ENCODE results near the gene GULP1. TPM values are rescaled to one million over a fixed set of nuclear protein-coding genes. Genes with fewer than 3 reads are reported as not detected.

The GULP1 gene
- total and polyA plus RNA-seq, 10 donors: 0.83 to 16.6 (median 6.6) TPM

DNA sequence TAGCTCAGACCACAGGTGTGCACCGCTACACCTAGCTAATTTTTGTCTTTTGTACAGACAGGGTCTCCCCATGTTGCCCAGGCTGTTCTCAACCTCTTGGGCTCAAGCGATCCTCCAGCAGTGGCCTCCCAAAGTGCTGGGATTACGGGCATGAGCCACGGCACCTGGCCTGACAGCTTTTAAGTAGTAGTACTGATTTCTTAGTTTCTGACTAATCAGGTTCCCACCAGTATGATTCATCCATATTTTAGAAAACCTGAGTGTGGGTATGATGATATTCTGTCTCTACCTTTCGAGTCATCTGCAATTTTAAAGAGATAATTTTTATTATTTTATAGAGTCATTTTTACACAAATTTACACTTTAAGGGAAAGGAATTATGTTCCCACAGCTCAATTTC, 46.4 kb upstream of the GULP1 start:
- Histone ChIP-seq H3K27me3 (replicated peaks in 1 of 7) (no peaks in the 10 kb centered on the region), H3K27ac (no peak overlapping the region), H3K4me3 (no peak overlapping the region), H3K9me3 (no peaks in the 10 kb centered on the region), H3K4me1 (no peaks in the 10 kb centered on the region), H3K36me3 (no peaks in the 10 kb centered on the region)
- no peak for DNase-seq
- WGBS, 5 donors: 85 to 92% (median 89%) methylated on average over 5 of the region's 5 CpGs
- intact Hi-C loops (cut with DNase I; ENCODE audit: low total_unique reads): no loop called here
- TF ChIP-seq POLR2AphosphoS5 (IDR thresholded peaks at IDR 0.05) (no peak), POLR2A (IDR thresholded peaks at IDR 0.05) (no peak)
- TF ChIP-seq, protein P1, sequence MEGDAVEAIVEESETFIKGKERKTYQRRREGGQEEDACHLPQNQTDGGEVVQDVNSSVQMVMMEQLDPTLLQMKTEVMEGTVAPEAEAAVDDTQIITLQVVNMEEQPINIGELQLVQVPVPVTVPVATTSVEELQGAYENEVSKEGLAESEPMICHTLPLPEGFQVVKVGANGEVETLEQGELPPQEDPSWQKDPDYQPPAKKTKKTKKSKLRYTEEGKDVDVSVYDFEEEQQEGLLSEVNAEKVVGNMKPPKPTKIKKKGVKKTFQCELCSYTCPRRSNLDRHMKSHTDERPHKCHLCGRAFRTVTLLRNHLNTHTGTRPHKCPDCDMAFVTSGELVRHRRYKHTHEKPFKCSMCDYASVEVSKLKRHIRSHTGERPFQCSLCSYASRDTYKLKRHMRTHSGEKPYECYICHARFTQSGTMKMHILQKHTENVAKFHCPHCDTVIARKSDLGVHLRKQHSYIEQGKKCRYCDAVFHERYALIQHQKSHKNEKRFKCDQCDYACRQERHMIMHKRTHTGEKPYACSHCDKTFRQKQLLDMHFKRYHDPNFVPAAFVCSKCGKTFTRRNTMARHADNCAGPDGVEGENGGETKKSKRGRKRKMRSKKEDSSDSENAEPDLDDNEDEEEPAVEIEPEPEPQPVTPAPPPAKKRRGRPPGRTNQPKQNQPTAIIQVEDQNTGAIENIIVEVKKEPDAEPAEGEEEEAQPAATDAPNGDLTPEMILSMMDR (IDR thresholded peaks at IDR 0.05 in 8 of 11, conservative IDR thresholded peaks at IDR 0.05 in 3 of 11): no peak

DNA sequence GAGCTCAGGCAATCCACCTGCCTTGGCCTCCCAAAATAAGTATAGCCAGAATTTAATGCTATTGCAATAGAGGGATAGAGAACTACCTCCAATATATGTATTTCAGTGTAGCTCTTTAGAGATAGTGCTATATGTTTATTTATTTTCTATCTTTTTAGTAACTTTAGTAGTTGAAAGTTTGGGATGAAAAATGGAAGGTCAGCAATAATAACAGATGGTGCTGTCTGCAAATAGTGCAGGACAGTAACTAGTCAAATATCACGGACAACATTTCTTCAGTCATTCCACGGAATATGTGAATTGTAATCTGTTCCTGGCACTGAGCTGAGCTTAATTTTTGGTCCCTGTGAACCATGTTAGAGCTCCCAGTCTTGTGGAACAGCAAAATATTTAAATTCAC, 43.2 kb upstream of the GULP1 start:
- no peak overlapping the region for H3K4me3 ChIP-seq
- H3K36me3 ChIP-seq: no peaks in the 10 kb centered on the region
- no peaks in the 10 kb centered on the region for H3K4me1 ChIP-seq
- intact Hi-C loops (cut with DNase I; ENCODE audit: low total_unique reads): no loop called here
- no peak overlapping the region for H3K27ac ChIP-seq
- H3K9me3 ChIP-seq: peaks cover 0 to 11% (median 2%) of the 10 kb centered on the region in 8 donors
- no peak for DNase-seq
- TF ChIP-seq POLR2AphosphoS5 (IDR thresholded peaks at IDR 0.05) (no peak), POLR2A (IDR thresholded peaks at IDR 0.05) (no peak)
- TF ChIP-seq, protein P1 (IDR thresholded peaks at IDR 0.05 in 8 of 11, conservative IDR thresholded peaks at IDR 0.05 in 3 of 11): no peak
- H3K27me3 ChIP-seq (replicated peaks in 1 of 7): no peaks in the 10 kb centered on the region
- WGBS, 5 donors: 83 to 93% (median 88%) methylated on average over 2 of the region's 2 CpGs

DNA sequence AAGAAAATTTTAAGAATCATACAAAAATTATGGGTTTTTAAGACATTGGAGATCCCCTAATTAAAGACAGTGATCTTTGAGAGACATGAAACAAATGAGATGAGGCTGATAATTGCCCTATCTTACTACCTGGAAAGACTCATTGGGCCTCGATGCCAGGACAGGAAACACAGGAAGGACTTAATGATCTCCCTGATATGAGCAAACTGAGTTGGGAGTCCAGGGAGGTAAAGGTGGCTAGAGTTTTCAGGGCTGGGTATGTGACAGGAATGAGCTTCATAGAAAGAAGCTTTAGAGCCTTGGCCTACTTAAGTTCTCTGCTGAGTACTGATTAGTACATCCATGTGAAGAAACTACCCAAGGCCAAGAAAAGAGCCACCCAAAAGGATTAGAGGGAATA, 40.6 kb upstream of the GULP1 start:
- TF ChIP-seq POLR2A (IDR thresholded peaks at IDR 0.05) (no peak), POLR2AphosphoS5 (IDR thresholded peaks at IDR 0.05) (no peak)
- TF ChIP-seq, protein P1 (IDR thresholded peaks at IDR 0.05 in 8 of 11, conservative IDR thresholded peaks at IDR 0.05 in 3 of 11): no peak
- DNase-seq: no peak
- 47 to 73% (median 58%) methylated on average over 1 of the region's 1 CpG for WGBS, 5 donors
- H3K4me3 ChIP-seq: no peak overlapping the region
- no peaks in the 10 kb centered on the region for H3K4me1 ChIP-seq
- H3K27me3 ChIP-seq (replicated peaks in 1 of 7): no peaks in the 10 kb centered on the region
- intact Hi-C loops (cut with DNase I; ENCODE audit: low total_unique reads): no loop called here
- peaks cover 0 to 17% (median 2%) of the 10 kb centered on the region in 8 donors for H3K9me3 ChIP-seq
- no peaks in the 10 kb centered on the region for H3K36me3 ChIP-seq
- no peak overlapping the region for H3K27ac ChIP-seq

DNA sequence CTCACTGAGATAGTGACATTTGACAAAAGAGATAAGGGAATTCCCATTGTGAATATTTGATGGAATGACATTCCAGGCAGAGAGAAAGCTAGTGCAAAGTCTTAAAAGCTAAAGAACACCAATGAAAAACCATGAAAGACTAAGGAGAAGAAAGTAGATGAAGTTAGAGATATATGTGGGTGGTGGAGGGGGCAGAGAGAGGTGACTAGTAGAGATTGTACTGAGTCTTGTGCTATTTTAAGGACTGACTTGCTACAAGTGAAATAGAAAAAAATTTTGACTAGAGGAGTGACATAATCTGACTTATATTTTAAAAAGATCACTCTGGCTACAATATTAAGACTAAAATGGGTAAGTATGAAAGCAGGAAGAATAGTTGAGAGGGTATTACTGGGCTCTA, 35.3 kb upstream of the GULP1 start:
- Histone ChIP-seq H3K27ac (no peak overlapping the region), H3K4me3 (no peak overlapping the region), H3K36me3 (no peaks in the 10 kb centered on the region), H3K4me1 (no peaks in the 10 kb centered on the region), H3K9me3 (peaks cover 0 to 17% (median 2%) of the 10 kb centered on the region in 8 donors), H3K27me3 (replicated peaks in 1 of 7) (no peaks in the 10 kb centered on the region)
- DNase-seq: no peak
- intact Hi-C loops (cut with DNase I; ENCODE audit: low total_unique reads): no loop called here
- TF ChIP-seq POLR2A (IDR thresholded peaks at IDR 0.05): no peak
- TF ChIP-seq, protein P1 (IDR thresholded peaks at IDR 0.05 in 8 of 11, conservative IDR thresholded peaks at IDR 0.05 in 3 of 11): no peak
- no peak for TF ChIP-seq POLR2AphosphoS5 (IDR thresholded peaks at IDR 0.05)

Measured in spleen (tissue), 11 donors.